DND-41 (cell line): ENCODE measurements around the gene LOC101059915.

Experiments
- ATAC-seq: fragments of 200-7000 bp; cut with Tn5 transposase; 3 replicates; pipeline ENCODE4 v1.9.1; 2021; ENCODE audit warnings: low read depth; ENCODE audit not compliant: insufficient read depth
- DNase-seq: peaks from one replicate; pipeline ENCODE4 v3.0.0-alpha.2; 2020
- H2AFZ ChIP-seq: 2 replicates; pipeline ENCODE4 v1.6.0; 2012; ENCODE audit warnings: low read depth, low read length
- H3K27ac ChIP-seq: 2 replicates; pipeline ENCODE4 v1.5.1; 2012; ENCODE audit warnings: low read length, inconsistent platforms
- H3K27me3 ChIP-seq: fragments of 200-600 bp; sonication (generic); 2 replicates; pipeline ENCODE4 v1.6.0; 2012; ENCODE audit warnings: low read length, mild to moderate bottlenecking, inconsistent platforms; ENCODE audit not compliant: insufficient read depth, poor library complexity
- H3K36me3 ChIP-seq: 2 replicates; pipeline ENCODE4 v1.5.1; 2012; ENCODE audit warnings: low read length, inconsistent platforms; ENCODE audit not compliant: insufficient read depth
- H3K4me1 ChIP-seq: 2 replicates; pipeline ENCODE4 v1.5.1; 2012; ENCODE audit warnings: mild to moderate bottlenecking, low read length; ENCODE audit not compliant: insufficient read depth
- H3K4me2 ChIP-seq: 2 replicates; pipeline ENCODE4 v1.6.0; 2012; ENCODE audit warnings: mild to moderate bottlenecking, moderate library complexity, low read length, inconsistent platforms; ENCODE audit not compliant: insufficient read depth
- H3K4me3 ChIP-seq, 2 experiments: fragments of 200-600 bp in 1 of 2; shearing (Covaris generic) in 1 of 2; 2 replicates each; pipeline ENCODE4 v1.5.1; 2012 to 2016; ENCODE audit warnings: inconsistent platforms in 2 of 2, low read length in 2 of 2, mild to moderate bottlenecking in 2 of 2, low read depth in 1 of 2, moderate library complexity in 1 of 2
- H3K79me2 ChIP-seq: 2 replicates; pipeline ENCODE4 v1.6.0; 2012; ENCODE audit warnings: low read length, inconsistent platforms; ENCODE audit not compliant: insufficient read depth
- H3K9ac ChIP-seq: 2 replicates; pipeline ENCODE4 v1.6.0; 2012; ENCODE audit warnings: low read depth, mild to moderate bottlenecking, inconsistent platforms, low read length, moderate library complexity
- H3K9me3 ChIP-seq: 2 replicates; pipeline ENCODE4 v1.5.1; 2012; ENCODE audit warnings: low read length, moderate library complexity, mild to moderate bottlenecking, inconsistent platforms; ENCODE audit not compliant: insufficient read depth, severe bottlenecking
- H4K20me1 ChIP-seq: 2 replicates; pipeline ENCODE4 v1.6.0; 2012; ENCODE audit warnings: low read length; ENCODE audit not compliant: insufficient read depth
- CTCF ChIP-seq: IDR thresholded peaks from 2 replicates; pipeline ENCODE4 v1.5.1; 2012; ENCODE audit warnings: borderline replicate concordance, low read length, moderate library complexity, mild to moderate bottlenecking; ENCODE audit not compliant: poor library complexity, severe bottlenecking; ENCODE audit errors: extremely low read depth
- EZH2 ChIP-seq: IDR thresholded peaks from 3 replicates; pipeline ENCODE4 v1.6.1; 2012; ENCODE audit warnings: borderline replicate concordance, low read depth, mild to moderate bottlenecking, moderate library complexity, low read length, inconsistent platforms; ENCODE audit not compliant: severe bottlenecking

The LOC101059915 gene

GRCh38 chrX:71634366-71634765 lies 33.0 kb upstream of the LOC101059915 start:
- H3K4me3 ChIP-seq, result no peak overlapping the region

GRCh38 chrX:71636438-71637252 lies 30.7 kb upstream of the LOC101059915 start:
- no peaks in the 10 kb centered on the region for H3K79me2 ChIP-seq
- H3K9ac ChIP-seq, result no peak overlapping the region
- H3K4me1 ChIP-seq, result no peaks in the 10 kb centered on the region
- no peak overlapping the region for H2AFZ ChIP-seq
- H3K27ac ChIP-seq, result no peak overlapping the region
- H3K27me3 ChIP-seq, result no peaks in the 10 kb centered on the region
- TF ChIP-seq EZH2, result no peak
- no peak for TF ChIP-seq CTCF
- no peaks in the 10 kb centered on the region for H4K20me1 ChIP-seq
- no peaks in the 10 kb centered on the region for H3K36me3 ChIP-seq
- no peaks in the 10 kb centered on the region for H3K9me3 ChIP-seq
- ATAC-seq (no peak), DNase-seq (no peak)
- H3K4me3 ChIP-seq, result no peak overlapping the region
- H3K4me2 ChIP-seq, result no peak overlapping the region

More at GRCh38 chrX:71634366-71634765, 33.0 kb upstream of the LOC101059915 start:
- TF ChIP-seq EZH2 (no peak), CTCF (no peak)
- Histone ChIP-seq H3K4me2 (no peak overlapping the region), H4K20me1 (no peaks in the 10 kb centered on the region), H3K4me1 (no peaks in the 10 kb centered on the region), H3K27ac (no peak overlapping the region), H2AFZ (no peak overlapping the region), H3K9me3 (no peaks in the 10 kb centered on the region), H3K9ac (no peak overlapping the region), H3K36me3 (no peaks in the 10 kb centered on the region), H3K79me2 (no peaks in the 10 kb centered on the region), H3K27me3 (no peaks in the 10 kb centered on the region)
- no peak for DNase-seq
- ATAC-seq, result no peak

- H2AFZ ChIP-seq, result no peak overlapping the region
- H3K9me3 ChIP-seq, result no peaks in the 10 kb centered on the region
- ATAC-seq, result no peak
- H3K27me3 ChIP-seq, result no peaks in the 10 kb centered on the region
- DNase-seq, result no peak
- no peak overlapping the region for H3K9ac ChIP-seq
- H3K4me3 ChIP-seq, result no peak overlapping the region
- no peak overlapping the region for H3K4me2 ChIP-seq
- H3K4me1 ChIP-seq, result no peaks in the 10 kb centered on the region
- no peaks in the 10 kb centered on the region for H3K79me2 ChIP-seq
- no peaks in the 10 kb centered on the region for H3K36me3 ChIP-seq
- no peak for TF ChIP-seq EZH2
- TF ChIP-seq CTCF, result no peak
- no peaks in the 10 kb centered on the region for H4K20me1 ChIP-seq
- H3K27ac ChIP-seq, result no peak overlapping the region
These were observed 30.1 kb upstream of the LOC101059915 start for GRCh38 chrX:71637253-71637618.
